GM23338 (cell line): ENCODE measurements around the gene GPN3.
"Not testable (repeated sequence)": the region's sequence is repeated elsewhere in the genome, so short reads cannot be mapped to it uniquely, and the experiment has no call there.

ENCODE experiments used
- CREB1 ChIP-seq: fragments of 250-450 bp; sonication (Bioruptor Pico); IDR thresholded peaks from 2 replicates; pipeline ENCODE4 v1.5.0; 2020; ENCODE audit warnings: low read depth, mild to moderate bottlenecking, moderate library complexity
- EZH2 ChIP-seq: fragments of 200-600 bp; sonication (generic); IDR thresholded peaks from one replicate; pipeline ENCODE4 v1.8.0; 2017; ENCODE audit warnings: antibody characterized with exemption, mild to moderate bottlenecking, low read depth; ENCODE audit not compliant: unreplicated experiment
- EZH2phosphoT487 ChIP-seq: fragments of 200-600 bp; sonication (generic); IDR thresholded peaks from one replicate; pipeline ENCODE4 v1.8.1; 2018; ENCODE audit warnings: antibody characterized with exemption; ENCODE audit not compliant: unreplicated experiment
- JUNB ChIP-seq: IDR thresholded peaks from one replicate; pipeline ENCODE4 v1.6.1; 2016; ENCODE audit warnings: antibody characterized with exemption; ENCODE audit not compliant: unreplicated experiment
- NANOG ChIP-seq: IDR thresholded peaks from 2 replicates; pipeline ENCODE4 v1.6.1; 2016; ENCODE audit warnings: antibody characterized with exemption, borderline replicate concordance
- POLR2AphosphoS5 ChIP-seq: IDR thresholded peaks from 2 replicates; pipeline ENCODE4 v1.6.1; 2016; ENCODE audit warnings: antibody characterized with exemption, low read depth
- STAT1 ChIP-seq: IDR thresholded peaks from one replicate; pipeline ENCODE4 v1.6.1; 2016; ENCODE audit warnings: antibody characterized with exemption; ENCODE audit not compliant: unreplicated experiment
- ZNF114 ChIP-seq: fragments of 250-450 bp; sonication (Bioruptor Pico); IDR thresholded peaks from 2 replicates; pipeline ENCODE4 v1.5.0; 2020; ENCODE audit warnings: mild to moderate bottlenecking, moderate library complexity
- ZNF331 ChIP-seq: fragments of 250-450 bp; sonication (Bioruptor Pico); IDR thresholded peaks from 2 replicates; pipeline ENCODE4 v1.5.0; 2020; ENCODE audit warnings: low read depth, mild to moderate bottlenecking, moderate library complexity
- TF ChIP-seq, protein P1 (sequence below), 2 experiments: fragments of 200-600 bp in 1 of 2; sonication (generic) in 1 of 2; conservative IDR thresholded peaks; 2 replicates each; pipeline versions ENCODE4 v1.5.1 to v1.6.1; 2016 to 2017; ENCODE audit warnings: antibody characterized with exemption in 2 of 2, low read depth in 2 of 2, mild to moderate bottlenecking in 2 of 2, moderate library complexity in 1 of 2
- TF ChIP-seq, protein P2 (sequence below): IDR thresholded peaks from 2 replicates; pipeline ENCODE4 v1.6.1; 2016; ENCODE audit warnings: antibody characterized with exemption
- TF ChIP-seq, protein P3 (sequence below): IDR thresholded peaks from one replicate; pipeline ENCODE4 v1.6.1; 2018; ENCODE audit warnings: antibody characterized with exemption; ENCODE audit not compliant: unreplicated experiment
- TF ChIP-seq, protein P4 (sequence below): fragments of 250-450 bp; sonication (Bioruptor Pico); IDR thresholded peaks from 2 replicates; pipeline ENCODE4 v1.5.0; 2020; ENCODE audit warnings: mild to moderate bottlenecking, moderate library complexity

DNA sequence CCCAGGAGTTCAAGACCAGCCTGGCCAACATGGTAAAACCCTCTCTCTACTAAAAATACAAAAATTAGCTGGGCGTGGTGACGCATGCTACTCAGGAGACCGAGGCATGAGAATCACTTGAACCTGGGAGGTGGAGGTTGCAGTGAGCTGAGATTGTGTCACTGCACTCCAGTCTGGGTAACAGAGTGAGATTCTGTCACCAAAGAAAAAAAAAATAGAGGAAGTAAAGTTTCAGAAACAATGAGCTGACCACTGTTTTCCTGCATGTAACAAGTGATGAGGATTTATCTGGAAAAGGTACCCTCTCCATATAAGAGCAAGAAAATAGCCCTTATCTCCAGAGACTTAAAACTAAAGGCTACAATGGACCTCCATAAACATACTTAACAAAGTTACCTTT is 50.9 kb downstream of the GPN3 start:
- TF ChIP-seq, protein P1, sequence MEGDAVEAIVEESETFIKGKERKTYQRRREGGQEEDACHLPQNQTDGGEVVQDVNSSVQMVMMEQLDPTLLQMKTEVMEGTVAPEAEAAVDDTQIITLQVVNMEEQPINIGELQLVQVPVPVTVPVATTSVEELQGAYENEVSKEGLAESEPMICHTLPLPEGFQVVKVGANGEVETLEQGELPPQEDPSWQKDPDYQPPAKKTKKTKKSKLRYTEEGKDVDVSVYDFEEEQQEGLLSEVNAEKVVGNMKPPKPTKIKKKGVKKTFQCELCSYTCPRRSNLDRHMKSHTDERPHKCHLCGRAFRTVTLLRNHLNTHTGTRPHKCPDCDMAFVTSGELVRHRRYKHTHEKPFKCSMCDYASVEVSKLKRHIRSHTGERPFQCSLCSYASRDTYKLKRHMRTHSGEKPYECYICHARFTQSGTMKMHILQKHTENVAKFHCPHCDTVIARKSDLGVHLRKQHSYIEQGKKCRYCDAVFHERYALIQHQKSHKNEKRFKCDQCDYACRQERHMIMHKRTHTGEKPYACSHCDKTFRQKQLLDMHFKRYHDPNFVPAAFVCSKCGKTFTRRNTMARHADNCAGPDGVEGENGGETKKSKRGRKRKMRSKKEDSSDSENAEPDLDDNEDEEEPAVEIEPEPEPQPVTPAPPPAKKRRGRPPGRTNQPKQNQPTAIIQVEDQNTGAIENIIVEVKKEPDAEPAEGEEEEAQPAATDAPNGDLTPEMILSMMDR (conservative IDR thresholded peaks at IDR 0.05; ENCODE audit: low read depth in 2 of 2): not testable (repeated sequence)
- not testable (repeated sequence) for TF ChIP-seq ZNF114 (CRISPR knock-in tag); POLR2AphosphoS5; EZH2; JUNB; EZH2phosphoT487; CREB1 (CRISPR knock-in tag); ZNF331 (CRISPR knock-in tag); STAT1; NANOG
- TF ChIP-seq, protein P2, sequence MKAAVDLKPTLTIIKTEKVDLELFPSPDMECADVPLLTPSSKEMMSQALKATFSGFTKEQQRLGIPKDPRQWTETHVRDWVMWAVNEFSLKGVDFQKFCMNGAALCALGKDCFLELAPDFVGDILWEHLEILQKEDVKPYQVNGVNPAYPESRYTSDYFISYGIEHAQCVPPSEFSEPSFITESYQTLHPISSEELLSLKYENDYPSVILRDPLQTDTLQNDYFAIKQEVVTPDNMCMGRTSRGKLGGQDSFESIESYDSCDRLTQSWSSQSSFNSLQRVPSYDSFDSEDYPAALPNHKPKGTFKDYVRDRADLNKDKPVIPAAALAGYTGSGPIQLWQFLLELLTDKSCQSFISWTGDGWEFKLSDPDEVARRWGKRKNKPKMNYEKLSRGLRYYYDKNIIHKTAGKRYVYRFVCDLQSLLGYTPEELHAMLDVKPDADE: not testable (repeated sequence)
- TF ChIP-seq, protein P3, sequence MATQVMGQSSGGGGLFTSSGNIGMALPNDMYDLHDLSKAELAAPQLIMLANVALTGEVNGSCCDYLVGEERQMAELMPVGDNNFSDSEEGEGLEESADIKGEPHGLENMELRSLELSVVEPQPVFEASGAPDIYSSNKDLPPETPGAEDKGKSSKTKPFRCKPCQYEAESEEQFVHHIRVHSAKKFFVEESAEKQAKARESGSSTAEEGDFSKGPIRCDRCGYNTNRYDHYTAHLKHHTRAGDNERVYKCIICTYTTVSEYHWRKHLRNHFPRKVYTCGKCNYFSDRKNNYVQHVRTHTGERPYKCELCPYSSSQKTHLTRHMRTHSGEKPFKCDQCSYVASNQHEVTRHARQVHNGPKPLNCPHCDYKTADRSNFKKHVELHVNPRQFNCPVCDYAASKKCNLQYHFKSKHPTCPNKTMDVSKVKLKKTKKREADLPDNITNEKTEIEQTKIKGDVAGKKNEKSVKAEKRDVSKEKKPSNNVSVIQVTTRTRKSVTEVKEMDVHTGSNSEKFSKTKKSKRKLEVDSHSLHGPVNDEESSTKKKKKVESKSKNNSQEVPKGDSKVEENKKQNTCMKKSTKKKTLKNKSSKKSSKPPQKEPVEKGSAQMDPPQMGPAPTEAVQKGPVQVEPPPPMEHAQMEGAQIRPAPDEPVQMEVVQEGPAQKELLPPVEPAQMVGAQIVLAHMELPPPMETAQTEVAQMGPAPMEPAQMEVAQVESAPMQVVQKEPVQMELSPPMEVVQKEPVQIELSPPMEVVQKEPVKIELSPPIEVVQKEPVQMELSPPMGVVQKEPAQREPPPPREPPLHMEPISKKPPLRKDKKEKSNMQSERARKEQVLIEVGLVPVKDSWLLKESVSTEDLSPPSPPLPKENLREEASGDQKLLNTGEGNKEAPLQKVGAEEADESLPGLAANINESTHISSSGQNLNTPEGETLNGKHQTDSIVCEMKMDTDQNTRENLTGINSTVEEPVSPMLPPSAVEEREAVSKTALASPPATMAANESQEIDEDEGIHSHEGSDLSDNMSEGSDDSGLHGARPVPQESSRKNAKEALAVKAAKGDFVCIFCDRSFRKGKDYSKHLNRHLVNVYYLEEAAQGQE: not testable (repeated sequence)
- TF ChIP-seq, protein P4, sequence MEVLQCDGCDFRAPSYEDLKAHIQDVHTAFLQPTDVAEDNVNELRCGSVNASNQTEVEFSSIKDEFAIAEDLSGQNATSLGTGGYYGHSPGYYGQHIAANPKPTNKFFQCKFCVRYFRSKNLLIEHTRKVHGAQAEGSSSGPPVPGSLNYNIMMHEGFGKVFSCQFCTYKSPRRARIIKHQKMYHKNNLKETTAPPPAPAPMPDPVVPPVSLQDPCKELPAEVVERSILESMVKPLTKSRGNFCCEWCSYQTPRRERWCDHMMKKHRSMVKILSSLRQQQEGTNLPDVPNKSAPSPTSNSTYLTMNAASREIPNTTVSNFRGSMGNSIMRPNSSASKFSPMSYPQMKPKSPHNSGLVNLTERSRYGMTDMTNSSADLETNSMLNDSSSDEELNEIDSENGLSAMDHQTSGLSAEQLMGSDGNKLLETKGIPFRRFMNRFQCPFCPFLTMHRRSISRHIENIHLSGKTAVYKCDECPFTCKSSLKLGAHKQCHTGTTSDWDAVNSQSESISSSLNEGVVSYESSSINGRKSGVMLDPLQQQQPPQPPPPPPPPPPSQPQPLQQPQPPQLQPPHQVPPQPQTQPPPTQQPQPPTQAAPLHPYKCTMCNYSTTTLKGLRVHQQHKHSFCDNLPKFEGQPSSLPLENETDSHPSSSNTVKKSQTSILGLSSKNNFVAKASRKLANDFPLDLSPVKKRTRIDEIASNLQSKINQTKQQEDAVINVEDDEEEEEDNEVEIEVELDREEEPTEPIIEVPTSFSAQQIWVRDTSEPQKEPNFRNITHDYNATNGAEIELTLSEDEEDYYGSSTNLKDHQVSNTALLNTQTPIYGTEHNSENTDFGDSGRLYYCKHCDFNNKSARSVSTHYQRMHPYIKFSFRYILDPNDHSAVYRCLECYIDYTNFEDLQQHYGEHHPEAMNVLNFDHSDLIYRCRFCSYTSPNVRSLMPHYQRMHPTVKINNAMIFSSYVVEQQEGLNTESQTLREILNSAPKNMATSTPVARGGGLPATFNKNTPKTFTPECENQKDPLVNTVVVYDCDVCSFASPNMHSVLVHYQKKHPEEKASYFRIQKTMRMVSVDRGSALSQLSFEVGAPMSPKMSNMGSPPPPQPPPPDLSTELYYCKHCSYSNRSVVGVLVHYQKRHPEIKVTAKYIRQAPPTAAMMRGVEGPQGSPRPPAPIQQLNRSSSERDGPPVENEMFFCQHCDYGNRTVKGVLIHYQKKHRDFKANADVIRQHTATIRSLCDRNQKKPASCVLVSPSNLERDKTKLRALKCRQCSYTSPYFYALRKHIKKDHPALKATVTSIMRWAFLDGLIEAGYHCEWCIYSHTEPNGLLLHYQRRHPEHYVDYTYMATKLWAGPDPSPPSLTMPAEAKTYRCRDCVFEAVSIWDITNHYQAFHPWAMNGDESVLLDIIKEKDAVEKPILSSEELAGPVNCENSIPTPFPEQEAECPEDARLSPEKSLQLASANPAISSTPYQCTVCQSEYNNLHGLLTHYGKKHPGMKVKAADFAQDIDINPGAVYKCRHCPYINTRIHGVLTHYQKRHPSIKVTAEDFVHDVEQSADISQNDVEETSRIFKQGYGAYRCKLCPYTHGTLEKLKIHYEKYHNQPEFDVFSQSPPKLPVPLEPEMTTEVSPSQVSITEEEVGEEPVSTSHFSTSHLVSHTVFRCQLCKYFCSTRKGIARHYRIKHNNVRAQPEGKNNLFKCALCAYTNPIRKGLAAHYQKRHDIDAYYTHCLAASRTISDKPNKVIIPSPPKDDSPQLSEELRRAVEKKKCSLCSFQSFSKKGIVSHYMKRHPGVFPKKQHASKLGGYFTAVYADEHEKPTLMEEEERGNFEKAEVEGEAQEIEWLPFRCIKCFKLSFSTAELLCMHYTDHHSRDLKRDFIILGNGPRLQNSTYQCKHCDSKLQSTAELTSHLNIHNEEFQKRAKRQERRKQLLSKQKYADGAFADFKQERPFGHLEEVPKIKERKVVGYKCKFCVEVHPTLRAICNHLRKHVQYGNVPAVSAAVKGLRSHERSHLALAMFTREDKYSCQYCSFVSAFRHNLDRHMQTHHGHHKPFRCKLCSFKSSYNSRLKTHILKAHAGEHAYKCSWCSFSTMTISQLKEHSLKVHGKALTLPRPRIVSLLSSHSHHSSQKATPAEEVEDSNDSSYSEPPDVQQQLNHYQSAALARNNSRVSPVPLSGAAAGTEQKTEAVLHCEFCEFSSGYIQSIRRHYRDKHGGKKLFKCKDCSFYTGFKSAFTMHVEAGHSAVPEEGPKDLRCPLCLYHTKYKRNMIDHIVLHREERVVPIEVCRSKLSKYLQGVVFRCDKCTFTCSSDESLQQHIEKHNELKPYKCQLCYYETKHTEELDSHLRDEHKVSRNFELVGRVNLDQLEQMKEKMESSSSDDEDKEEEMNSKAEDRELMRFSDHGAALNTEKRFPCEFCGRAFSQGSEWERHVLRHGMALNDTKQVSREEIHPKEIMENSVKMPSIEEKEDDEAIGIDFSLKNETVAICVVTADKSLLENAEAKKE (CRISPR knock-in tag): not testable (repeated sequence)
